GM12878 (cell line): ENCODE measurements around the gene LRTM1.

Experiments used
- BHLHE40 ChIP-seq, 2 experiments: fragments of 450-650 bp in 1 of 2; IDR thresholded peaks; 2 replicates each; pipeline ENCODE4 v1.6.1; 2011 to 2017; ENCODE audit warnings: low read depth in 2 of 2, borderline replicate concordance in 1 of 2, improper control_type of control experiment in 1 of 2, low read length in 1 of 2, mild to moderate bottlenecking in 1 of 2
- CTCF ChIP-seq, 3 experiments: IDR thresholded peaks in 2 of 3; conservative IDR thresholded peaks in 1 of 3; 2 replicates each; pipeline ENCODE4 v1.5.1; 2011; ENCODE audit warnings: low read depth in 3 of 3, low read length in 3 of 3, mild to moderate bottlenecking in 3 of 3, control low read depth in 2 of 3, moderate library complexity in 2 of 3, inconsistent platforms in 1 of 3, mixed read lengths in 1 of 3; ENCODE audit not compliant: control insufficient read depth in 2 of 3, insufficient read depth in 1 of 3; ENCODE audit errors: extremely low read depth in 1 of 3
- JUND ChIP-seq: IDR thresholded peaks from 2 replicates; pipeline ENCODE4 v1.6.1; 2012; ENCODE audit warnings: low read depth, mild to moderate bottlenecking, low read length, improper control_type of control experiment, moderate library complexity
- MXI1 ChIP-seq: fragments of 150-350 bp; IDR thresholded peaks from 2 replicates; pipeline ENCODE4 v1.6.1; 2011; ENCODE audit warnings: low read depth, mild to moderate bottlenecking, inconsistent platforms, low read length, improper control_type of control experiment
- NR2F1 ChIP-seq: fragments of 450-650 bp; conservative IDR thresholded peaks from 2 replicates; pipeline ENCODE4 v1.6.1; 2017; ENCODE audit warnings: mild to moderate bottlenecking
- RFX5 ChIP-seq: IDR thresholded peaks from 2 replicates; pipeline ENCODE4 v1.6.1; 2011; ENCODE audit warnings: low read depth, low read length, improper control_type of control experiment
- SMAD1 ChIP-seq: fragments of 450-650 bp; IDR thresholded peaks from 2 replicates; pipeline ENCODE4 v1.6.1; 2018; ENCODE audit warnings: mild to moderate bottlenecking, low read depth; ENCODE audit not compliant: partially characterized antibody
- TCF7 ChIP-seq: IDR thresholded peaks from 2 replicates; pipeline ENCODE4 v1.6.1; 2014; ENCODE audit warnings: antibody characterized with exemption, borderline replicate concordance
- ZSCAN29 ChIP-seq: fragments of 450-650 bp; IDR thresholded peaks from 2 replicates; pipeline ENCODE4 v1.6.1; 2017; ENCODE audit warnings: mild to moderate bottlenecking, moderate library complexity
- ZZZ3 ChIP-seq: IDR thresholded peaks from 2 replicates; pipeline ENCODE4 v1.6.1; 2011; ENCODE audit warnings: low read depth; ENCODE audit not compliant: control insufficient read depth, insufficient read length

- no peak for TF ChIP-seq NR2F1
- no peak for TF ChIP-seq JUND
- TF ChIP-seq BHLHE40 (IDR thresholded peaks at IDR 0.05; ENCODE audit: borderline replicate concordance in 1 of 2, low read depth in 2 of 2, low read length in 1 of 2) = no peak
- no peak for TF ChIP-seq SMAD1
- no peak for TF ChIP-seq ZSCAN29
- no peak for TF ChIP-seq RFX5
- no peak for TF ChIP-seq TCF7
- TF ChIP-seq CTCF (IDR thresholded peaks at IDR 0.05 in 2 of 3, conservative IDR thresholded peaks at IDR 0.05 in 1 of 3; ENCODE audit: control insufficient read depth in 2 of 3, extremely low read depth in 1 of 3, insufficient read depth in 1 of 3, low read depth in 3 of 3, low read length in 3 of 3) = no peak
- no peak for TF ChIP-seq ZZZ3
- TF ChIP-seq MXI1 = no peak
These were observed 32.2 kb downstream of the LRTM1 start for GRCh38 chr3:54895613-54896012.
